HG03342 (cell line): ENCODE measurements around the gene INTS2.
"Not testable (repeated sequence)": the region's sequence is repeated elsewhere in the genome, so short reads cannot be mapped to it uniquely, and the experiment has no call there.

Source experiments
- ATAC-seq: cut with Tn5 transposase; IDR thresholded peaks from one replicate; pipeline ENCODE4 v1.9.1; 2021; ENCODE audit warnings: mild to moderate bottlenecking, moderate library complexity; ENCODE audit not compliant: unreplicated experiment

Gene INTS2

GRCh38 chr17:61825448-61826137 lies 102.2 kb downstream of the INTS2 start:
- no peak for ATAC-seq

GRCh38 chr17:61822326-61823285 lies 105.2 kb downstream of the INTS2 start:
- ATAC-seq, result no peak

DNA sequence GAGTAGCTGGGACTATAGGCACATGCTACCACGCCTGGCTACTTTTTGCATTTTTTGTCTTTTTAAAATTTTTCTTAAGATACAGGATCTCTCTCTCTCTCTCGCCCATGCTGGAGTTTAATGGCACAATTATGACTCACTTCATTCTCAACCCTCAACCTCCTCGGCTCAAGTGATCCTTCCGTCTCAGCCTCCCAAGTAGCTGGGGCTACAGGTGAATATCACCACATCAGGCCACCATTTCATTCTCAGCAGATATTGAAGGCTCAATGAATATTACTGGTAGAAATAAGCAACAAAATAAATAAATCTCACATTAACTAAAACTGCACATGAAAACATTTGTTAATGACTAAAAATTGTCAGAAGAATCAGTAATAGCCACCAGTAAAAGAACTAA lies 106.1 kb downstream of the INTS2 start:
- no peak for ATAC-seq

DNA sequence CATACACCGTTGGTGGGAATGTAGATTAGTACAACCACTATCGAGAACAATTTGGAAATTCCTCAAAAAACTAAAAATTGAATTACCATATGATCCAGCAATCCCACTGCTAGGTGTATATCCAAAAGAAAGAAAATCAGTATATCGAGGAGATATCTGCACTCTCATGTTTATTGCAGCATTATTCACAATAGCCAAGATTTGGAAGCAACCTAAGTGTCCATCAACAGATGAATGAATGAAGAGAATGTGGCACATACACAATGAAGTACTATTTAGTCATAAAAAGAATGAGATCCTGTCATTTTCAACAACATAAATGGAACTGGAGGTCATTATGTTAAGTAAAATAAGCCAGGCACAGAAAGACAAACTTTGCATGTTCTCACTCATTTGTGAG lies 108.5 kb downstream of the INTS2 start:
- ATAC-seq, result not testable (repeated sequence)

GRCh38 chr17:61818225-61818624 lies 109.6 kb downstream of the INTS2 start:
- no peak for ATAC-seq

- ATAC-seq, result no peak
Observed at GRCh38 chr17:61817452-61817851, 110.3 kb downstream of the INTS2 start.

DNA sequence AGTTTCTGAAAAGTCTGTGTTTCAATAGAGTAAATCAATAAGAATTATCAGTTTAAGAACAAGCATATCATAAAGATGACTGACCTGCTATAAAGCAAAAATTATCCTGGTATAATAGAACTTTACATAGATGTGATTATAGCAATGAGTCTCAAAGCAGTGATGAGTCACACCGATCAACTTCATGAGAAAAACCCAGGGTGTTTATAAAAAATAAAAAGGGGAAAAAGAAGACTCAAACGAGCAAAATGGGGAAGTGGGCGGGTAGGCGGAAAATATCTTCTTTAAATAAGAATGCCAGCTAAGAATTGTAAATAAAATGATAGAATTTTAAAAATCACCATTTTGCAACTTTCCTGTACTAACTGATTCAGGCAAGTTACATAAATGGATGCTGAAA lies 111.2 kb downstream of the INTS2 start:
- ATAC-seq, result no peak

GRCh38 chr17:61815863-61816503 lies 111.8 kb downstream of the INTS2 start:
- ATAC-seq, result no peak
